ENCODE measurements around the gene NTF4.
"Not testable (repeated sequence)": the region's sequence is repeated elsewhere in the genome, so short reads cannot be mapped to it uniquely, and the experiment has no call there.

The NTF4 gene

DNA sequence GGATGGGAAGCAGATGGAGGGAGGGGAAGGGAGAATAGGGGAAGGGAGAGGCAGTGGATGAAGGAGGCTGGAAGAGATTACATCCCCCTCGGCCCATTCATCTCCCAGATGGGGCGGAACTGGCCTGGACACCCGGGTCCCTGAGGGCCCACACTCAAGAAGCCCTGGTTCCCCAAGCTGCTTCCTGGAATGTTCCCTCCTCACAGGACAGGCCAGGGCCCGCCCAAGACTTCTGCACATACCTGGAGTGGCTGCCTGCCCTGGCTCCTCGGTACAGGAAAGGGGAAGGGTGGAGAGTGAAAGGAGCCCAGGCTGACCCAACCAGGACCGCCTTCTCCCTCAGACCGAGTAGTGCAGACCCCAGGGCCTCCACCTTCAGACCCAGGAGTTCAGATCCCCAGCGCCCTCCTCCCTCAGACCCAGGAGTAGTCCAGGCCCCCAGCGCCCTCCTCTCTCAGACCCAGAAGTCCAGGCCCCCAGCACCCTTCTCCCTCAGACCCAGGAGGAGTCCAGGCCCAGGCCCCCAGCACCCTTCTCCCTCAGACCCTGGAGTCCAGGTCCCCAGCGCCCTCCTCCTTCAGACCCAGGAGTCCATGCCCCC lies 489 bp downstream of the NTF4 start:
- no peak for DNase-seq (ENCODE audit: low read depth)
- TF ChIP-seq, protein P1, sequence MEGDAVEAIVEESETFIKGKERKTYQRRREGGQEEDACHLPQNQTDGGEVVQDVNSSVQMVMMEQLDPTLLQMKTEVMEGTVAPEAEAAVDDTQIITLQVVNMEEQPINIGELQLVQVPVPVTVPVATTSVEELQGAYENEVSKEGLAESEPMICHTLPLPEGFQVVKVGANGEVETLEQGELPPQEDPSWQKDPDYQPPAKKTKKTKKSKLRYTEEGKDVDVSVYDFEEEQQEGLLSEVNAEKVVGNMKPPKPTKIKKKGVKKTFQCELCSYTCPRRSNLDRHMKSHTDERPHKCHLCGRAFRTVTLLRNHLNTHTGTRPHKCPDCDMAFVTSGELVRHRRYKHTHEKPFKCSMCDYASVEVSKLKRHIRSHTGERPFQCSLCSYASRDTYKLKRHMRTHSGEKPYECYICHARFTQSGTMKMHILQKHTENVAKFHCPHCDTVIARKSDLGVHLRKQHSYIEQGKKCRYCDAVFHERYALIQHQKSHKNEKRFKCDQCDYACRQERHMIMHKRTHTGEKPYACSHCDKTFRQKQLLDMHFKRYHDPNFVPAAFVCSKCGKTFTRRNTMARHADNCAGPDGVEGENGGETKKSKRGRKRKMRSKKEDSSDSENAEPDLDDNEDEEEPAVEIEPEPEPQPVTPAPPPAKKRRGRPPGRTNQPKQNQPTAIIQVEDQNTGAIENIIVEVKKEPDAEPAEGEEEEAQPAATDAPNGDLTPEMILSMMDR (IDR thresholded peaks at IDR 0.05; ENCODE audit: low read length, missing control alignments) = no peak
- no peak overlapping the region for H3K4me3 ChIP-seq (replicated peaks; ENCODE audit: low read depth, low read length)

GRCh38 chr19:49061445-49061844 lies 3.2 kb downstream of the NTF4 start:
- DNase-seq (ENCODE audit: low read depth) = no peak
- TF ChIP-seq, protein P1 (IDR thresholded peaks at IDR 0.05; ENCODE audit: low read length, missing control alignments) = no peak

DNA sequence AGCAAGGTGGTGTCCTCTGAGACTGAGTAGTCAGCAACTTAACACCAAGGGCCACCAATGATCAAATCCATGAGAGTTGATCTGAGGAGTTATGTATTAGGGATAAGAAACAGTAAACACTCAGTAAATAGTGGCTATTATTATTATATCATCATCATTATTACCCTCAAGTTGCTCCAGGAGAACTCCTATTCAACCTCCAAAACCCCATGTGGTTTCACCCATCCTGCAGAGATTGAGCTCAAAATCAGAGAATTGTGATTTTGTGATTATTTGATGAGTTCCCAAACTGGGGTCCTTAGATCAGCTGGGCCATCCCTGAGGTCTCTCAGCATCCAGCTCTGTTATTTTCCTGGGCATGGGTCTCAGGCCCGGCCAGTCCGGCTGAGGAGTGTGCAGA lies 3.6 kb downstream of the NTF4 start:
- H3K4me3 ChIP-seq (replicated peaks; ENCODE audit: low read depth, low read length) = no peak overlapping the region
- DNase-seq (ENCODE audit: low read depth) = no peak
- TF ChIP-seq, protein P1 (IDR thresholded peaks at IDR 0.05; ENCODE audit: low read length, missing control alignments) = no peak

More at GRCh38 chr19:49061445-49061844, 3.2 kb downstream of the NTF4 start:
- H3K4me3 ChIP-seq (replicated peaks; ENCODE audit: low read depth, low read length) = no peak overlapping the region

DNA sequence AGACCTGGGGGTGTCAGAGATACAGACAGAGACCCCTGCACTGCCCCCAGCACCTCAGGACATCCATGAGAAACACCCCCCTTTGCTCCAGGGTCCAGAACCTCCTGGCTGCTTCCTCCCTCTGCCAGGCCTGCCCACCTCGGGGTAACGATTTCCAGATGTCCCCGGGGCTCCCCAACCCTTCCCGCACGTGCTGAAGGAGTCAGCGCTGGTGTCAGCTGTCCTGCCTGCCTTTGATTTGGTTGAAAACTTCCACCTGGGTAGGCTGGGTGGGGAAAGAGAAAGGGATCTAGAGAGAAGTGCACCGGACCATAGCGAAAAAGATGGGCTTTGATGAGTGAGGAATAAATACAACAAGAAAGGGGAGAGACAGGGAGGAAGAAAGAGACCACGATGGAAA lies 5.6 kb downstream of the NTF4 start:
- no peak for DNase-seq (ENCODE audit: low read depth)
- TF ChIP-seq, protein P1 (IDR thresholded peaks at IDR 0.05; ENCODE audit: low read length, missing control alignments) = no peak
- no peak overlapping the region for H3K4me3 ChIP-seq (replicated peaks; ENCODE audit: low read depth, low read length)

- DNase-seq (ENCODE audit: low read depth) = no peak
- TF ChIP-seq, protein P1 (IDR thresholded peaks at IDR 0.05; ENCODE audit: low read length, missing control alignments) = no peak
- H3K4me3 ChIP-seq (replicated peaks; ENCODE audit: low read depth, low read length) = no peak overlapping the region
These were observed 6.1 kb downstream of the NTF4 start for GRCh38 chr19:49058562-49058961.

GRCh38 chr19:49057636-49058234 lies 6.9 kb downstream of the NTF4 start, which contains the start of gene CGB7:
CGB7 (minus strand) TSS chr19:49057749; CDS start chr19:49055375, 2,374 bp downstream.
- peak within 1 kb of the TSS; percentile 57 for H3K4me3 ChIP-seq (replicated peaks; ENCODE audit: low read depth, low read length)
- peak; percentile 47 for DNase-seq (ENCODE audit: low read depth)
- TF ChIP-seq, protein P1 (IDR thresholded peaks at IDR 0.05; ENCODE audit: low read length, missing control alignments) = no peak

GRCh38 chr19:49056902-49057596 lies 7.6 kb downstream of the NTF4 start:
- H3K4me3 ChIP-seq (replicated peaks; ENCODE audit: low read depth, low read length) = peak overlapping the region; percentile 57
- DNase-seq (ENCODE audit: low read depth) = not testable (repeated sequence)
